SK-N-SH treated with all-trans-retinoic acid at 6 μM for 48 hours (cell line): Measurements from ENCODE around the gene FHL1.
A peak's percentile ranks its signal among the peaks of the same experiment; 100 is the strongest.

Experiments used
- ATAC-seq: fragments of 200-7000 bp; cut with Tn5 transposase; 3 replicates; pipeline ENCODE4 v1.9.1; 2020; ENCODE audit warnings: mild to moderate bottlenecking, moderate library complexity
- BACH2 ChIP-seq: fragments of 250-450 bp; sonication (Bioruptor Pico); IDR thresholded peaks from 2 replicates; pipeline ENCODE4 v1.9.0; 2021; ENCODE audit warnings: mild to moderate bottlenecking, borderline replicate concordance
- CSDC2 ChIP-seq: fragments of 250-450 bp; sonication (Bioruptor Pico); IDR thresholded peaks from 2 replicates; pipeline ENCODE4 v1.5.0; 2020; ENCODE audit warnings: mild to moderate bottlenecking, moderate library complexity
- ESRRG ChIP-seq: fragments of 250-450 bp; sonication (Bioruptor Pico); IDR thresholded peaks from 2 replicates; pipeline ENCODE4 v1.6.1; 2021; ENCODE audit warnings: mild to moderate bottlenecking
- GLIS3 ChIP-seq: fragments of 250-450 bp; sonication (Bioruptor Pico); IDR thresholded peaks from 2 replicates; pipeline ENCODE4 v1.5.0; 2020; ENCODE audit warnings: mild to moderate bottlenecking, moderate library complexity
- ISL1 ChIP-seq: fragments of 250-450 bp; sonication (Bioruptor Pico); IDR thresholded peaks from 2 replicates; pipeline ENCODE4 v2.1.2; 2022; ENCODE audit warnings: mild to moderate bottlenecking, moderate library complexity
- POU6F1 ChIP-seq: fragments of 250-450 bp; sonication (Bioruptor Pico); IDR thresholded peaks from 2 replicates; pipeline ENCODE4 v1.8.0; 2021; ENCODE audit warnings: low read depth, mild to moderate bottlenecking, moderate library complexity, borderline replicate concordance
- RARB ChIP-seq: fragments of 250-450 bp; sonication (Bioruptor Pico); IDR thresholded peaks from 2 replicates; pipeline ENCODE4 v1.8.0; 2021; ENCODE audit warnings: mild to moderate bottlenecking, moderate library complexity
- ZFP30 ChIP-seq: fragments of 450-650 bp; formaldehyde crosslinking; IDR thresholded peaks from 2 replicates; pipeline ENCODE4 v1.5.0; 2022; ENCODE audit warnings: mild to moderate bottlenecking, moderate library complexity
- ZNF70 ChIP-seq: fragments of 450-650 bp; formaldehyde crosslinking; IDR thresholded peaks from 2 replicates; pipeline ENCODE4 v1.5.0; 2020; ENCODE audit warnings: mild to moderate bottlenecking, moderate library complexity
- TF ChIP-seq, protein P1 (sequence below): fragments of 250-450 bp; sonication (Bioruptor Pico); IDR thresholded peaks from 2 replicates; pipeline ENCODE4 v1.5.0; 2020; ENCODE audit warnings: mild to moderate bottlenecking, moderate library complexity
- TF ChIP-seq, protein P2 (sequence below): fragments of 250-450 bp; sonication (Bioruptor Pico); IDR thresholded peaks from 2 replicates; pipeline ENCODE4 v1.5.1; 2021; ENCODE audit warnings: mild to moderate bottlenecking, moderate library complexity

FHL1 gene

GRCh38 chrX:136201601-136202000 lies 54.3 kb downstream of the FHL1 start (continued):
- TF ChIP-seq POU6F1 (CRISPR knock-in tag) (no peak), ZNF70 (CRISPR knock-in tag) (no peak), GLIS3 (CRISPR knock-in tag) (no peak)

DNA sequence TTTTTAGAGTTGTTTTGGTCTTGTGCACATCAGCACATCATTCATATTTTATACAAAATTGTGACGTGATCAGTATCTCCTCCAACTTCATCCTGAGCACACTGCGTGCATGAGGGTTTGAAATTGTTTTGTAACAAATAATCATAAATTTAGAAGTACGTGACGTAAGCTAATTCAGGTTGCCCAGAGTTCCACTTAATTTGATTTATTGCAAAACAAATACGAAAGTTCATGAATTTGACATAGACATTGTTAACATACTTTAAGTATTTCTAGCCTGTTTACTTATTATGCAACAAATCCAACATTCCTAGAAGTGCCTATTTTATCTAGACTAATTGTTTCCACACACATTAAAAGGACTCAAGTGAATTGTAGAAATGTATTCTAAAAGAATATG lies 55.6 kb downstream of the FHL1 start:
- no peak for ATAC-seq
- no peak for TF ChIP-seq POU6F1 (CRISPR knock-in tag)
- peak; percentile 76 for TF ChIP-seq ISL1 (CRISPR knock-in tag)
- no peak for TF ChIP-seq ESRRG

DNA sequence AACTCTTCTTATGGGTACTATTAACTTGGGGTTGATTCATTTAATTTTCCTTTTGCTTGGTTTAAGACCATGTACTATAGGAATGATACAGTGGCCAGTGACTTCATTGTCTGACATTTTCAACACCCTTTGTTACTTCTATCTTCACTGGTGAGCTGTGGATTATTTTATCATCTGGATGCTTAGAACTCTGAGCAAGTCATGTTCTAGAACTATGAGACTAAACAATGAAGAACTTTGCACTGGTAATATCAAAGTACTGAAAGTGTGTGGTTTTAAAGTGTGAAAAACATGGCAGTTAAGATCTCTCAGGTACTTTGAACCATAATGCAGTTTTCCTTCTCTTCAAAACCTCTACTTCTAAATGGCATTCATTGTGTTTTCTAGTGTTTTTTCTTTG lies 56.1 kb downstream of the FHL1 start:
- TF ChIP-seq, protein P1, sequence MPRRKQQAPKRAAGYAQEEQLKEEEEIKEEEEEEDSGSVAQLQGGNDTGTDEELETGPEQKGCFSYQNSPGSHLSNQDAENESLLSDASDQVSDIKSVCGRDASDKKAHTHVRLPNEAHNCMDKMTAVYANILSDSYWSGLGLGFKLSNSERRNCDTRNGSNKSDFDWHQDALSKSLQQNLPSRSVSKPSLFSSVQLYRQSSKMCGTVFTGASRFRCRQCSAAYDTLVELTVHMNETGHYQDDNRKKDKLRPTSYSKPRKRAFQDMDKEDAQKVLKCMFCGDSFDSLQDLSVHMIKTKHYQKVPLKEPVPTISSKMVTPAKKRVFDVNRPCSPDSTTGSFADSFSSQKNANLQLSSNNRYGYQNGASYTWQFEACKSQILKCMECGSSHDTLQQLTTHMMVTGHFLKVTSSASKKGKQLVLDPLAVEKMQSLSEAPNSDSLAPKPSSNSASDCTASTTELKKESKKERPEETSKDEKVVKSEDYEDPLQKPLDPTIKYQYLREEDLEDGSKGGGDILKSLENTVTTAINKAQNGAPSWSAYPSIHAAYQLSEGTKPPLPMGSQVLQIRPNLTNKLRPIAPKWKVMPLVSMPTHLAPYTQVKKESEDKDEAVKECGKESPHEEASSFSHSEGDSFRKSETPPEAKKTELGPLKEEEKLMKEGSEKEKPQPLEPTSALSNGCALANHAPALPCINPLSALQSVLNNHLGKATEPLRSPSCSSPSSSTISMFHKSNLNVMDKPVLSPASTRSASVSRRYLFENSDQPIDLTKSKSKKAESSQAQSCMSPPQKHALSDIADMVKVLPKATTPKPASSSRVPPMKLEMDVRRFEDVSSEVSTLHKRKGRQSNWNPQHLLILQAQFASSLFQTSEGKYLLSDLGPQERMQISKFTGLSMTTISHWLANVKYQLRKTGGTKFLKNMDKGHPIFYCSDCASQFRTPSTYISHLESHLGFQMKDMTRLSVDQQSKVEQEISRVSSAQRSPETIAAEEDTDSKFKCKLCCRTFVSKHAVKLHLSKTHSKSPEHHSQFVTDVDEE (CRISPR knock-in tag), result no peak
- TF ChIP-seq, all 23 proteins: peak for 0
- no peak for ATAC-seq

- no peak for ATAC-seq
- TF ChIP-seq ZNF70 (CRISPR knock-in tag) (no peak), POU6F1 (CRISPR knock-in tag) (no peak)
- TF ChIP-seq, protein P2, sequence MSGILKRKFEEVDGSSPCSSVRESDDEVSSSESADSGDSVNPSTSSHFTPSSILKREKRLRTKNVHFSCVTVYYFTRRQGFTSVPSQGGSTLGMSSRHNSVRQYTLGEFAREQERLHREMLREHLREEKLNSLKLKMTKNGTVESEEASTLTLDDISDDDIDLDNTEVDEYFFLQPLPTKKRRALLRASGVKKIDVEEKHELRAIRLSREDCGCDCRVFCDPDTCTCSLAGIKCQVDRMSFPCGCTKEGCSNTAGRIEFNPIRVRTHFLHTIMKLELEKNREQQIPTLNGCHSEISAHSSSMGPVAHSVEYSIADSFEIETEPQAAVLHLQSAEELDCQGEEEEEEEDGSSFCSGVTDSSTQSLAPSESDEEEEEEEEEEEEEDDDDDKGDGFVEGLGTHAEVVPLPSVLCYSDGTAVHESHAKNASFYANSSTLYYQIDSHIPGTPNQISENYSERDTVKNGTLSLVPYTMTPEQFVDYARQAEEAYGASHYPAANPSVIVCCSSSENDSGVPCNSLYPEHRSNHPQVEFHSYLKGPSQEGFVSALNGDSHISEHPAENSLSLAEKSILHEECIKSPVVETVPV, result no peak
Measured at GRCh38 chrX:136203951-136204350, 56.6 kb downstream of the FHL1 start.

- TF ChIP-seq, protein P2, result no peak
- no peak for TF ChIP-seq ZFP30 (CRISPR knock-in tag)
- no peak for TF ChIP-seq ESRRG
- peak; percentile 15; the same call in 1 of the 3 replicates for ATAC-seq
Measured at GRCh38 chrX:136204571-136204970, 57.2 kb downstream of the FHL1 start.

DNA sequence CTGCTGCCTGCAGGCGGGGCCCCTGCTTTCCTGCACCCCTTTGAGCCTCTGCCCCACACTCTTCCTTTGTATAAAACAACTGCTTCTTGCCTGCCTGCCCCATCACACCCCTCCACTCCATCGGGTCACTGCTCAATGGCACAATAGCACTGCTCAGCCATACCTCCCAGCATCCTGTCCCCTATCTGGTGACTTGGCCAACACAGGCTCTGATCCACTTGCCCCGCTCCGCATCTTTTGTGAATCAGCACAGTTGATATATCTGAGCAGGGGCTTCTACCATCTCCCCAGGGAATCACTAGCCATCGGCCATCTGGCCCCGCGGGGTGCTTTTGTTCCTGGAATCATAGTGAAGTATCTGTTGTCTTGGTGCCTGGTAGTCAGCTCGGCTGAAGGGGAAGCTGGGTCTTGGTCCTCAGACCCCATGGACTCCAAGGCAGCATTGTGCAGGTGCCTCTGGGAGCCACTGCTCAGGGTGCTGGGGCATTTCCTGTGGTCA lies 58.6 kb downstream of the FHL1 start:
- no peak for ATAC-seq
- TF ChIP-seq BACH2 (CRISPR knock-in tag) (no peak), GLIS3 (CRISPR knock-in tag) (no peak), CSDC2 (CRISPR knock-in tag) (no peak), ESRRG (no peak), POU6F1 (CRISPR knock-in tag) (no peak), RARB (CRISPR knock-in tag) (no peak), ZNF70 (CRISPR knock-in tag) (no peak), ZFP30 (CRISPR knock-in tag) (no peak)
